CD4-positive, alpha-beta T cell treated with Interleukin-4 for 1 hour (primary cell): ENCODE measurements around the gene DENND5B.
"Not testable (repeated sequence)": the region's sequence is repeated elsewhere in the genome, so short reads cannot be mapped to it uniquely, and the experiment has no call there.

Experiments used
- DNase-seq, 2 donors: peaks; one replicate each; pipeline ENCODE4 v3.0.0-alpha.2; 2020 to 2022

The DENND5B gene

DNA sequence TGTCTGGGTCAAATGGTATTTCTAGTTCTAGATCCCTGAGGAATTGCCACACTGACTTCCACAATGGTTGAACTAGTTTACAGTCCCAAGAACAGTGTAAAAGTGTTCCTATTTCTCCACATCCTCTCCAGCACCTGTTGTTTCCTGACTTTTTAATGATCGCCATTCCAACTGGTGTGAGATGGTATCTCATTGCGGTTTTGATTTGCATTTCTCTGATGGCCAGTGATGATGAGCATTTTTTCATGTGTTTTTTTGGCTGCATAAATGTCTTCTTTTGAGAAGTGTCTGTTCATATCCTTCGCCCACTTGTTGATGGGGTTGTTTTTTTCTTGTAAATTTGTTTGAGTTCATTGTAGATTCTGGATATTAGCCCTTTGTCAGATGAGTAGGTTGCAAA is 40.3 kb downstream of the DENND5B start:
- DNase-seq, result not testable (repeated sequence)

DNA sequence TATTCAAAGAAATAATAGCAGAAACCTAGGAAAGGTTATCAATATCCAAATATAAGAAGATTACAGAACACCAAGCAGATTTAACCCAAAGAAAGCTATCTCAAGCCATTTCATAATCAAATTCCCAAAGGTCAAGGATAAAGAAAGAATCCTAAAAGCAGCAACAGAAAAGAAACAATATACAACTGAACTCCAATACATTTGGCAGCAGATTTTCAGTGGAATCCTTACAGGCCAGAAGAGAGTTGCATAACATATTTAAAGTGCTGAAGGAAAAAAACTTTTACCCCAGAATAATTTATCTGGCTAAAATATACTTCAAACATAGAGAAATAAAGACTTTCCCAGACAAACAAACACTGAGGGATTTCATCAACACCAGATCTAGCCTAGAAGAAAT is 54.3 kb downstream of the DENND5B start:
- no peak for DNase-seq

DNA sequence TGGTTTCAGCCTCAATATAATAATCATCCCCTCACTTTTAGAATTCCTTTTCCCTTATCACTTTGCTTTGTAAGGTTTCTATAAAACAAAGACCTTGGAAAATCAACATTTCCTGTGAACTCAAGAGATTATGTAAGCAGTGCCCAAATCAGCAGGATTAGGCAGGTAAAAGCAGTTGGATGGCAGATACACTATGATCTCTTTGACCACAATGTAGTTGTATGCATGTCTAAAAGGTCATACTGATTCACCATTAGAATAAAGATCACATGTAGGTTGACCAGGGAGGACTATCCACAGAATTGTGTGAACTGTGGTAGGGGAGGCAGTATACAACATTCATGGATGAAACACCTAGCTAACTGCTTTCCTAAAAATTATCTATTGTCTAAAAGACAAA is 57.5 kb downstream of the DENND5B start:
- no peak for DNase-seq

GRCh38 chr12:31531893-31532292 is 59.0 kb downstream of the DENND5B start:
- DNase-seq, result no peak

- no peak for DNase-seq
These were observed 62.8 kb downstream of the DENND5B start for GRCh38 chr12:31528095-31528494.

DNA sequence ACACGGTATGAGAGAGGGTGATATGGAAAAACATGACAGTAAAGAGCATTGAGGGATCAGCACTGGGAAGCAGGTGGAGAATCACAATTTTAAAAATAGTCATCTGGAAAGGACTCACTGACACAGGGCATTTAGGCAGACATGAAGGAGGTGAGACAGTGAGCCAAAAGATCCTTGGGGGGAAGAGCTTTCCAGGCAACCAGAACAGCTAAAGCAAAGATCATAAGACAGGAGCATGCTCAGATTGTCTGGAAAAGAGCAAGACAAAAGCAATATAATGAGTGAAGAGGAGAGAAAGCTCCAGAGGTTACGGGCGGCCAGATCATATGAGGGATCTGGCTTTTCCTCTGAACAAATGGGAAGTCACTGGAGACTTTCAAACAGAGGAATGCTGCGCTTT is 63.9 kb downstream of the DENND5B start:
- no peak for DNase-seq

DNA sequence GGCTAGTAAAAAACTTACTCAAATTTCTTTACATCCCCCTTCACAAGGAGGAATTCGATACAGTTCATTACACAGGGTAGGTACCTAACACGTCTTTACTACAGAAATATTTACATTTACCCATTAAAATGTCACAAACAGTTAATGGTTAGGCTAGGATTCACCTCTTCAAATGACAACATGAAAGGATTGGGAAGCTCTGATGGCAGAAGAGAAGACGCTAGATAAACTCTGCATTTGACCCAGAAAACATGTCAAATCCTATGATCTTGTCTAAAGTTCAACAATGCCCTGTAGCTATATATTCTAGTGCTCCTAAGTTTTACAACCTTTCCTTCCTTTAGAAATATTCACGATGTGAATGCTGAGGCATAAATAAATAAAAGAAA is 64.8 kb downstream of the DENND5B start:
- DNase-seq, result no peak

DNA sequence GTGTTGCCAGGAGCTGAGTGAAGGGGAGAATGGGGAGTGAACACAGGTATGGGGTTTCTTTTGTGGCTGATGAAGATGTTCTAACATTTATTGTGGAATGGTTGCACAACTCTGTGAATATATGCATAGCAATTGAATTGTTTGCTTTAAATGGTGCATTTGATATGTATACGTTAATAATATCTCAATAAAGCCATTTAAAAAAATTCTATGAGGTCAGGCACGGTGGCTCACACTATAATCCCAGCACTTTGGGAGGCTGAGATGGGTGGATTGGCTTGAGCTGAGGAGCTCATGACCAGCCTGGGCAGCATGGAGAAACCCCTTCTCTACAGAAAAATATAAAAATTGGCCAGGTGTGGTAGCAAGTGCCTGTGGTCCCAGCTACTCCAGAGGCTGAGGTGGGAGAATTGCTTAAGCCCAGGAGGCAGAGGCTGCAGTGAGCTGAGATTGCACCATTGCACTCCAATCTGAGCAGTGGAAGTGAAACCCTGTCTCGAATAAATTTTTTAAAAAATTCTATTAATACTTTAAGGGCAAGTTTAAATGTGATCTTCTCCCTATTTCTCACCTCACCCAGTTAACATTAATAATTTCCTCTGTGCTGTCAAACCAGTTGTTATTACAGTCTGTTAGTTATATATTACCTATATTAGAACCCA is 65.3 kb downstream of the DENND5B start:
- DNase-seq, result no peak

DNA sequence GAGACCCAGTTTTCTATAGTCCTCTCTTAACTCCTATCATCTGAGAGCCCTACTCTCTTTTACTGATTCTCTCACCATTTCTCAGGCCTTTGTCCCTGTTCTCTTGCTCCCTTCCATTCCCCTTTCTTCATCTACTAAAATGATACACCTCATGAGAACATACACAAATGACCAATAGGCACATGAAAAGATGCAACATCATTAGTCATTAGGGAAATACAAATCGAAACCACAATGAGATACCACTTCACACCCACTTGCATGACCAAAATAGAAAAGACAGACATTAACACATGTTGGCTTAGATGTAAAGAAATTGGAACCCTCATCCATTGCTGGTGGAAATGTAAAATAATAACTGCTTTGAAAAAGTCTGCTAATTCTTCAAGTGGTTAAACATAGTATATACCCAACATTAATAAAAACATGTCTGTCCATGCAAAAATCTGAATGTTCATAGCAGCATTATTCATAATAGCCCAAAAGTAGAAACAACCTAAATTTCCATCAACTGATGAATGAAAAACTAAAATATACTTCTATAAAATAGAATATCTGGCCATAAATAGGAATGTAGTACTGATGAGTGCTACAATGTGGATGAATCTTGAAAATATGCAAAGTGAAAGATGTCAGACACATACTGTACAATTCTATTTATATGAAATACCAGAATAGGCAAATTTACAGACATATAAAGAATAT is 66.0 kb downstream of the DENND5B start:
- DNase-seq, result no peak

- DNase-seq, result no peak
These were observed 67.6 kb downstream of the DENND5B start for GRCh38 chr12:31523306-31523705.

- no peak for DNase-seq
These were observed 68.3 kb downstream of the DENND5B start for GRCh38 chr12:31522607-31523006.

DNA sequence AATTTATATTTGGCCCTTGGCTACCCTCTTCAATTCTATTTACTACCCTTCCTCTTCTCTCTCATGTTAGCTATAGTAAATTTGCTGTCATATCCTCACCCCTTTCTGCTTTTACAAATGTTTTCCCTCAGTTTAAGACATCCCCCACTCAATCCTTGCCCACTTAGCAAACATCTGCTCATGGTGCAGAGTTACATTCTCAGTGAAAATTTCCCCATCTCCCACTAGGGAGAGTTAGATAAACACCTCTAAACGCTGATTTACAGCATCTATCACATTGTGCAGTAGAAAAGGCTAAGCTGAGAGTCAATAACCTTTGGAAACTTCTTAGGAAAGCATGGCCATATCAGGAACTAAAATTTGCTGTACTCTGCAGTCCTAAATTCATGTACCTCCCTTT is 69.0 kb downstream of the DENND5B start:
- DNase-seq, result no peak

DNA sequence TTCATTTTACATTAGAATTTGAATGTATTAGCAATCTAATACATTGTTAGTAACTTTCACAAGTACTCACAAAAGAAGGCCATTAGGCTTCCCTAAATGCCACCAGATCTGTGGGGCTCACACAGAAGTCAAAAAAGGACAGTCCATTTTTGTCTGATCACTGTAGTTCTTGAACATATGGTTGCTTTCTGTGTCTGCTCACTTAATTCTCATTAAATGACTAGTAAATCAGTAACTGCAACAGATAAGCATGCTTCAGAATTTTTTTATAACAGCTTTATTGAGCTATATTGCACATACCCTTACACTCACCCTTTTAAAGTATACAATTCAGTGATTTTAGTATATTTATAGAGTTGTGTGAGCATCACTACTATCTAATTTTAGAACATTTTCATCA is 71.4 kb downstream of the DENND5B start:
- DNase-seq, result no peak

- DNase-seq, result no peak
These were observed 72.2 kb downstream of the DENND5B start for GRCh38 chr12:31518680-31519227.

DNA sequence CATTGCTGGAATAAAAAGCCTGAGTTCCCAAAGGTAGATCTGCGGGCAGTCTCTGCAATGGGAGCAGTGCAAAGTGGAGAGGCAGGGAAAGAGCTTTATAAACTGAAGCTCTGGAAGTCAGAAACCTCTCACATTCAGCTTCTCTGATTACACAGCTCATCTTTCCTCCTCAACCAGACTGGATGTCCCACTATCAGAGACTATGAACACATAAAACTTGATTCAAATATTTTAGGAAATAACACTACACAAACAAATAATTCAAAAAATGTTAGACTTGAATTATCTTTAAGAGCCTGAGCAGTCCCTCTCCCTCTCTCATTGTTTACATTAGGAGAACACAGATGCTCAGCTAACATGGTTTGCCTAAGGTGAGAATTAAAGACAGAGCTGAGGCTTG is 72.9 kb downstream of the DENND5B start:
- DNase-seq, result no peak

DNA sequence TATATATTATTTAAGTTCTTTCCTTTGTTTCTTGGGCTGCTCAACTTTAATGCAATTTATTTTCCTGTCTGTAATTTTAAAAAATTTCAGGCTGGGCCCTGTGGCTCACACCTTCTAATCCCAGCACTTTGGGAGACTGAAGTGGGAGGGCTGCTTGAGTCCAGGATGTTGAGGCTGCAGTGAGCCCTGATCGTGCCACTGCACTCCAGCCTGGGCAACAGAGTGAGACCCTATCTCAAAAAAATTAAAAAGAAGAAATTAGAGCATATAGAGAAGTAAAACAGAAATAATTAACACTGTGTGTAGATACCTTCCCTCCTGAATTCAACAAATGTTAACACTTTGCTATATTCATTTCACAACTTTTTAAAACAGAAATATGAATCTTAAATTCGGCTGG is 74.2 kb downstream of the DENND5B start:
- DNase-seq, result no peak

DNA sequence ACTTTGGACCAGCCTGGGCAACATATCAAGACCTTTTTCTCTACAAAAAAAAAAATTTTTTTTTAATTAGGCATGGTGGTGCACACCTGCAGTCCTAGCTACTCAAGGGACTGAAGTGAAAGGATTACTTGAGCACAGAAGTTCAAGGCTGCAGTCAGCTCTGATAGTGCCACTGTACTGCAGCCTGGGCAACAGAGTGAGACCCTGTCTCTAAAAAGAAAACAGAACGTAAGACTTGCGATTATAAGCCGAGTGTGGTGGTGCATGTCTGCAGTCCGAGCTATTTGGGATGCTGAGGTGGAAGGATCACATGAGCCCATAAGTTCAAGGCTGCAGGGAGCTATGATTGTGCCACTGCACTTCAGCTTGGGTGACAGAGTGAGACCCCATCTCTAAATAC is 76.0 kb downstream of the DENND5B start:
- no peak for DNase-seq

DNA sequence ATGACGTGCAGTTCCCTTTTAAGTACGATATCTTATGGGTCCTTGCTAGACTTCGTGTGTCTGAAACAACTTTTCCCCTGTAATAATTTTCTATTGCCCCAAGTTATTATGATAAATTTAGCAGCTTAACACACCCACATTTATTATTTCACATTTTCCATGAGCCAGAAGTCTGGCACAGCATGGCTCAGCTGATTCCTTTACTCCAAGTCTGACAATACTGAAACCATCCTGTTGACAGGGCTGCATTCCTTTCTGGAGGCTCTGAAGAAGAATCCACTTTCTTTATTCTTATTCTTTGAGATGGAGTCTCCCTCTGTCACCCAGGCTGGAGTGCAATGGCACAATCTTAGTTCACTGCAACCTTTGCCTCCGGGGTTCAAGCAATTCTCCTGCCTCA is 80.9 kb downstream of the DENND5B start:
- DNase-seq, result no peak

DNA sequence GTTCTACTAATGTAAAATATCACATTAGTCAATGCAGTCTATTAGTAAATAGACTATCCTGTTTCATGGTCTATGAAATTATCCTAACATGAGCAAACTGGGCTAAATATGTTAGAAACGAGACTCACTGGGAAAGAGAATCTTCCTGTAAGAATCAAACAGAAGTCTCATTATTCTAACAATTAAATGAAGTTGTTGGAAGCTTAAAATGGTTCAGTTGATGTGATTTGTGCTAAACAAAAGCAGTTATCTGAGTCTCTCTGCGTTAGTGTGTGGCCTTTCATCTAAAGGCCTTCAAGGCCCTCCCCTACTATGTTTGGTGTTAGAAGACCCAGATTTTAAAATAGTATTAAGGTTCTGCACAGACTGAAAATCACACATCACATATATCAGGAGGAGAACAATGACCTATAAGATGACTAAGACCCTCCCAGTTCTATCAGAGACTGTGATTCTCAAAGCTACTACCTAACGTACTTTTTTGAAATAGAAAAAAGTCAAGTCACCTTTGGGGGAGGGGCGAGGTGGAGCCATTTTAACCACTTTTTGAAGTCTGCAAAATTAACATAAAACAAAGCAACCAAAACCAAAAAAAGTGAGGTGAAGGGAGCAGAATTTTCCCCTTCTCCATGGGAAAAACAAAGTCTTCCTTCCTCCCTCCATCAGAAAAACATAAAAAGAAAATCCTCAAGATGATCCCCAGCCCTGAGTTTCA is 82.3 kb downstream of the DENND5B start:
- DNase-seq, result no peak

- no peak for DNase-seq
These were observed 83.0 kb downstream of the DENND5B start for GRCh38 chr12:31507966-31508365.

- DNase-seq, result no peak
These were observed 84.2 kb downstream of the DENND5B start for GRCh38 chr12:31506515-31507306.

GRCh38 chr12:31504625-31505222 is 86.2 kb downstream of the DENND5B start:
- DNase-seq, result no peak

GRCh38 chr12:31501014-31501413 is 89.9 kb downstream of the DENND5B start:
- not testable (repeated sequence) for DNase-seq
